A549 (cell line): Measurements from ENCODE around the gene OCA2. TPM values are rescaled to one million over a fixed set of nuclear protein-coding genes. Genes with fewer than 3 reads are reported as not detected.

Experiments
- ATAC-seq, 2 experiments: fragments of 200-7000 bp in 1 of 2; fragments of >200 bp in 1 of 2; cut with Nextera tagmentation in 1 of 2; cut with Tn5 transposase in 1 of 2; 3 replicates each; pipeline versions ENCODE4 v1.8.0 to v1.9.1; 2018 to 2020; ENCODE audit warnings: mild to moderate bottlenecking in 1 of 2, moderate library complexity in 1 of 2
- CTCF ChIA-PET: fragments of 300-600 bp; sonication (Branson Sonifier 250); formaldehyde crosslinking; extraction: SDS; loops from one replicate; lab custom pipeline; 2021; ENCODE audit warnings: antibody characterized with exemption, inconsistent platforms; lab: Yijun Ruan, JAX
- POLR2A ChIA-PET: fragments of 350-600 bp; formaldehyde crosslinking; extraction: SDS; loops from one replicate; lab custom pipeline; 2021; ENCODE audit warnings: antibody characterized with exemption, inconsistent platforms; lab: Yijun Ruan, JAX
- DNase-seq, 2 experiments: peaks; one replicate each; pipeline versions ENCODE4 v3.0.0 to v3.0.0-alpha.2; 2011 to 2016; ENCODE audit warnings: low read depth in 1 of 2, low spot score in 1 of 2
- FAIRE-seq: peaks from 2 replicates; lab custom pipeline; 2011; peaks lifted over from hg19 to GRCh38; lab: Jason Lieb, UNC
- H3K27ac ChIP-seq, 2 experiments: fragments of >200 bp; sonication (Bioruptor Twin); formaldehyde crosslinking; 3 replicates each; pipeline ENCODE4 v1.5.1; 2016 to 2017
- H3K4me1 ChIP-seq: fragments of >200 bp; sonication (Bioruptor Twin); formaldehyde crosslinking; 3 replicates; pipeline ENCODE4 v1.6.1; 2016
- H3K4me2 ChIP-seq: fragments of >200 bp; sonication (Bioruptor Twin); formaldehyde crosslinking; 3 replicates; pipeline ENCODE4 v1.6.1; 2016
- H3K4me3 ChIP-seq: fragments of >200 bp; sonication (Bioruptor Twin); formaldehyde crosslinking; 3 replicates; pipeline ENCODE4 v1.5.1; 2016
- H3K9me3 ChIP-seq: fragments of >200 bp; sonication (Bioruptor Twin); formaldehyde crosslinking; 3 replicates; pipeline ENCODE4 v1.6.1; 2016
- BHLHE40 ChIP-seq: IDR thresholded peaks from 2 replicates; pipeline ENCODE4 v1.6.1; 2012; ENCODE audit warnings: low read depth, low read length, inconsistent platforms
- CBX2 ChIP-seq: fragments of 200-600 bp; sonication (generic); IDR thresholded peaks from 2 replicates; pipeline ENCODE4 v1.6.1; 2016; ENCODE audit warnings: low read depth, mild to moderate bottlenecking, borderline replicate concordance
- CBX8 ChIP-seq: fragments of 200-600 bp; sonication (generic); IDR thresholded peaks from 2 replicates; pipeline ENCODE4 v1.6.1; 2016
- EHMT2 ChIP-seq: fragments of 200-600 bp; sonication (generic); IDR thresholded peaks from 2 replicates; pipeline ENCODE4 v1.6.1; 2016; ENCODE audit warnings: antibody characterized with exemption, low read depth, mild to moderate bottlenecking, moderate library complexity
- EP300 ChIP-seq, 2 experiments: fragments of >200 bp; sonication (Bioruptor Twin); formaldehyde crosslinking; IDR thresholded peaks; 2 replicates in 1 of 2; 3 replicates in 1 of 2; pipeline ENCODE4 v1.6.1; 2016 to 2017
- FOSL2 ChIP-seq, 2 experiments: fragments of 450-650 bp in 1 of 2; fragments of >200 bp in 1 of 2; sonication (Bioruptor Twin) in 1 of 2; formaldehyde crosslinking; IDR thresholded peaks; 2 replicates each; pipeline versions ENCODE4 v1.5.0 to v1.6.1; 2016 to 2020; ENCODE audit warnings: mild to moderate bottlenecking in 1 of 2, moderate library complexity in 1 of 2
- GATA3 ChIP-seq: IDR thresholded peaks from 2 replicates; pipeline ENCODE4 v1.6.1; 2012; ENCODE audit warnings: borderline replicate concordance
- HEYL ChIP-seq: fragments of 250-450 bp; sonication (Bioruptor Pico); IDR thresholded peaks from 2 replicates; pipeline ENCODE4 v1.8.0; 2021; ENCODE audit warnings: mild to moderate bottlenecking, moderate library complexity
- KDM1A ChIP-seq: fragments of 200-600 bp; sonication (generic); IDR thresholded peaks from 2 replicates; pipeline ENCODE4 v1.6.1; 2016; ENCODE audit warnings: low read depth, mild to moderate bottlenecking
- MAFK ChIP-seq: fragments of 450-650 bp; IDR thresholded peaks from 2 replicates; pipeline ENCODE4 v1.6.1; 2014; ENCODE audit not compliant: partially characterized antibody
- MAZ ChIP-seq: fragments of 150-350 bp; IDR thresholded peaks from 2 replicates; pipeline ENCODE4 v1.6.1; 2014; ENCODE audit warnings: antibody characterized with exemption, low read depth, low read length, borderline replicate concordance
- NPAS2 ChIP-seq: fragments of 250-450 bp; sonication (Bioruptor Pico); IDR thresholded peaks from 2 replicates; pipeline ENCODE4 v1.8.0; 2022; ENCODE audit warnings: mild to moderate bottlenecking, moderate library complexity, borderline replicate concordance
- PHF8 ChIP-seq: fragments of 200-600 bp; sonication (generic); IDR thresholded peaks from 2 replicates; pipeline ENCODE4 v1.6.1; 2016; ENCODE audit warnings: low read depth, mild to moderate bottlenecking, antibody characterized with exemption, moderate library complexity, borderline replicate concordance
- POLR2A ChIP-seq: IDR thresholded peaks from 2 replicates; pipeline ENCODE4 v1.6.1; 2012; ENCODE audit warnings: mild to moderate bottlenecking, low read length
- RCOR1 ChIP-seq: fragments of 150-350 bp; IDR thresholded peaks from 2 replicates; pipeline ENCODE4 v1.6.1; 2014; ENCODE audit warnings: antibody characterized with exemption, low read length, low read depth
- RFX5 ChIP-seq: fragments of 450-650 bp; IDR thresholded peaks from 2 replicates; pipeline ENCODE4 v1.7.1; 2014; ENCODE audit warnings: antibody characterized with exemption, mild to moderate bottlenecking, moderate library complexity
- RNF2 ChIP-seq: fragments of 200-600 bp; sonication (generic); IDR thresholded peaks from 2 replicates; pipeline ENCODE4 v1.6.1; 2016; ENCODE audit warnings: low read depth, mild to moderate bottlenecking, antibody characterized with exemption, moderate library complexity, borderline replicate concordance
- SMC3 ChIP-seq: fragments of >200 bp; sonication (Bioruptor Twin); formaldehyde crosslinking; IDR thresholded peaks from 3 replicates; pipeline ENCODE4 v1.6.1; 2018; ENCODE audit warnings: inconsistent platforms
- TFCP2L1 ChIP-seq: fragments of 250-450 bp; sonication (Bioruptor Pico); IDR thresholded peaks from 2 replicates; pipeline ENCODE4 v1.5.0; 2021; ENCODE audit warnings: mild to moderate bottlenecking
- ZC3H11A ChIP-seq: fragments of 450-650 bp; IDR thresholded peaks from 2 replicates; pipeline ENCODE4 v1.6.1; 2014; ENCODE audit warnings: antibody characterized with exemption, mild to moderate bottlenecking
- ZNF302 ChIP-seq: fragments of 250-450 bp; sonication (Bioruptor Pico); IDR thresholded peaks from 2 replicates; pipeline ENCODE4 v1.9.0; 2021; ENCODE audit warnings: inconsistent platforms, mild to moderate bottlenecking, moderate library complexity
- ZSCAN20 ChIP-seq: fragments of 250-450 bp; sonication (Bioruptor Pico); IDR thresholded peaks from 2 replicates; pipeline ENCODE4 v1.8.0; 2022; ENCODE audit warnings: mild to moderate bottlenecking, moderate library complexity
- WGBS: methylation state at CpG from one replicate; pipeline ENCODE4 v1.1.6; 2017; ENCODE audit errors: missing lambda C conversion rate; 5-methylcytosine and 5-hydroxymethylcytosine counted together
- polyA plus RNA-seq, 4 experiments: library from polyadenylated mRNA; depleted of rRNA in 3 of 4; stranded (reverse); fragments of >200 nt; fragmentation: RNase III in 1 of 4; extraction: RNeasy Plus Mini Kit Qiagen cat#74134 plus additional on column Dnase treatment in 1 of 4; gene quantifications; 2 replicates in 3 of 4; 3 replicates in 1 of 4; pipeline ENCODE4 v1.2.3, GENCODE V29; 2011 to 2017
- TF ChIP-seq, protein P1 (sequence below): fragments of 450-650 bp; IDR thresholded peaks from 2 replicates; pipeline ENCODE4 v1.6.1; 2014; ENCODE audit warnings: antibody characterized with exemption
- TF ChIP-seq, protein P2 (sequence below): fragments of 200-600 bp; sonication (generic); IDR thresholded peaks from 2 replicates; pipeline ENCODE4 v1.6.1; 2016; ENCODE audit warnings: antibody characterized with exemption, mild to moderate bottlenecking, moderate library complexity
- TF ChIP-seq, protein P3 (sequence below): fragments of >200 bp; sonication (Bioruptor Twin); formaldehyde crosslinking; IDR thresholded peaks from 3 replicates; pipeline ENCODE4 v1.5.1; 2016
- TF ChIP-seq, protein P4 (sequence below): IDR thresholded peaks from 2 replicates; pipeline ENCODE4 v1.6.1; 2012
- TF ChIP-seq, protein P5 (sequence below): fragments of >200 bp; sonication (Bioruptor Twin); formaldehyde crosslinking; IDR thresholded peaks from 2 replicates; pipeline ENCODE4 v1.6.1; 2016

The OCA2 gene
- polyA plus RNA-seq, 2 of the 4 experiments (the other 2 are of a cell fraction), result 0.17 to 0.25 TPM

DNA sequence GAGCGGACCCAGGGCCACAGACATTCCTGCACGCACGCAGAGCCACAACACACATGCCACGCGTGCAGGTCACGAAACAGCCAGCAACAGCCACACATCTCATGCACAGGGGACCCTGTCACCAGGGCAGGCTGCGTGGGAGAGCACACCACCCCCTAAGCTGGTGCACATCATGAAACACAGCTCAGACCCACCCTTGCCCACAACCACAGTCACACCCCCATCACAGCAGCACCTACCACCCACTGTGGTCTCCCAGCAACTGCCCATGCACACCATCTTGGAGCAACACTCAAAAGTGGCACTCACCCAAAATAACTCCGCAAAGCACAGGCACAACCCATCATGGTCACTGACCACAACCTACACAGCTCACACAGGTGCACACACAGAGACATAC, 75.7 kb downstream of the OCA2 start:
- WGBS, result 82% methylated on average over 7 of the region's 8 CpGs
- TF ChIP-seq ZNF302 (CRISPR knock-in tag), result no peak
- TF ChIP-seq, protein P1, sequence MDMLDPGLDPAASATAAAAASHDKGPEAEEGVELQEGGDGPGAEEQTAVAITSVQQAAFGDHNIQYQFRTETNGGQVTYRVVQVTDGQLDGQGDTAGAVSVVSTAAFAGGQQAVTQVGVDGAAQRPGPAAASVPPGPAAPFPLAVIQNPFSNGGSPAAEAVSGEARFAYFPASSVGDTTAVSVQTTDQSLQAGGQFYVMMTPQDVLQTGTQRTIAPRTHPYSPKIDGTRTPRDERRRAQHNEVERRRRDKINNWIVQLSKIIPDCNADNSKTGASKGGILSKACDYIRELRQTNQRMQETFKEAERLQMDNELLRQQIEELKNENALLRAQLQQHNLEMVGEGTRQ, result no peak
- TF ChIP-seq RFX5, result no peak
- no peak for TF ChIP-seq CBX8
- TF ChIP-seq RCOR1, result no peak
- TF ChIP-seq TFCP2L1 (CRISPR knock-in tag), result no peak
- no peak for TF ChIP-seq ZC3H11A
- no peak for TF ChIP-seq CBX2
- no peak for TF ChIP-seq SMC3
- no peak for TF ChIP-seq NPAS2 (CRISPR knock-in tag)
- no peak for TF ChIP-seq PHF8
- TF ChIP-seq, protein P2, sequence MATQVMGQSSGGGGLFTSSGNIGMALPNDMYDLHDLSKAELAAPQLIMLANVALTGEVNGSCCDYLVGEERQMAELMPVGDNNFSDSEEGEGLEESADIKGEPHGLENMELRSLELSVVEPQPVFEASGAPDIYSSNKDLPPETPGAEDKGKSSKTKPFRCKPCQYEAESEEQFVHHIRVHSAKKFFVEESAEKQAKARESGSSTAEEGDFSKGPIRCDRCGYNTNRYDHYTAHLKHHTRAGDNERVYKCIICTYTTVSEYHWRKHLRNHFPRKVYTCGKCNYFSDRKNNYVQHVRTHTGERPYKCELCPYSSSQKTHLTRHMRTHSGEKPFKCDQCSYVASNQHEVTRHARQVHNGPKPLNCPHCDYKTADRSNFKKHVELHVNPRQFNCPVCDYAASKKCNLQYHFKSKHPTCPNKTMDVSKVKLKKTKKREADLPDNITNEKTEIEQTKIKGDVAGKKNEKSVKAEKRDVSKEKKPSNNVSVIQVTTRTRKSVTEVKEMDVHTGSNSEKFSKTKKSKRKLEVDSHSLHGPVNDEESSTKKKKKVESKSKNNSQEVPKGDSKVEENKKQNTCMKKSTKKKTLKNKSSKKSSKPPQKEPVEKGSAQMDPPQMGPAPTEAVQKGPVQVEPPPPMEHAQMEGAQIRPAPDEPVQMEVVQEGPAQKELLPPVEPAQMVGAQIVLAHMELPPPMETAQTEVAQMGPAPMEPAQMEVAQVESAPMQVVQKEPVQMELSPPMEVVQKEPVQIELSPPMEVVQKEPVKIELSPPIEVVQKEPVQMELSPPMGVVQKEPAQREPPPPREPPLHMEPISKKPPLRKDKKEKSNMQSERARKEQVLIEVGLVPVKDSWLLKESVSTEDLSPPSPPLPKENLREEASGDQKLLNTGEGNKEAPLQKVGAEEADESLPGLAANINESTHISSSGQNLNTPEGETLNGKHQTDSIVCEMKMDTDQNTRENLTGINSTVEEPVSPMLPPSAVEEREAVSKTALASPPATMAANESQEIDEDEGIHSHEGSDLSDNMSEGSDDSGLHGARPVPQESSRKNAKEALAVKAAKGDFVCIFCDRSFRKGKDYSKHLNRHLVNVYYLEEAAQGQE, result no peak
- no peak for TF ChIP-seq ZSCAN20 (CRISPR knock-in tag)
- no peak for TF ChIP-seq BHLHE40
- no peak for TF ChIP-seq MAFK
- no peak for ATAC-seq
- H3K9me3 ChIP-seq, result no peaks in the 10 kb centered on the region
- FAIRE-seq, result no peak
- no peak overlapping the region for H3K27ac ChIP-seq
- peaks cover 5% of the 10 kb centered on the region; the same call in 1 of the 3 replicates for H3K4me1 ChIP-seq
- POLR2A ChIA-PET, result no interaction called here
- no peak overlapping the region for H3K4me3 ChIP-seq
- CTCF ChIA-PET, result interaction anchor here (1.1 to 3.3 kb wide), 2 partner anchors 10 to 12 kb away, joined by 3 to 41 read pairs; no protein-coding TSS in a partner anchor
- no peak overlapping the region for H3K4me2 ChIP-seq
- DNase-seq, result no peak

DNA sequence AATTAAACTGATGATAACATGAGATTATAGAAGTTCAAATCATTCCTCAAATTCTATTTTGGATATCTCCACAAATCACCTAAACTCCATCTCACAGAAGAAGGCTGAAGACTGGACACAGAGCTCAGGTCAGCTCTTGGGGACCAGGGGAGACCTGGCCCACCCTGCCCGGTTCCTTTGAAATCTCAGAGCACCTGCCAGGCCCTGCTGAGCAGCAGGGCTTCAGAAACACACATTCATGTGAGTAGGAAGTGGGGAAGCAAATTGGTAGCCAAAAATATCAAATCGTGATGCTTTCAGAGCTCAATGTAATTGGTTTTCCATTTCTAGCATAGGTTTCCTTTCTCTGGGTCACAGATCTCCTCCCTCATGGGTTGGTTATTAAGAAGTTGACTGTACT, 76.2 kb downstream of the OCA2 start:
- TF ChIP-seq POLR2A, result no peak
- TF ChIP-seq HEYL (CRISPR knock-in tag), result no peak
- TF ChIP-seq EHMT2, result no peak
- TF ChIP-seq CBX2, result no peak
- TF ChIP-seq, protein P3, sequence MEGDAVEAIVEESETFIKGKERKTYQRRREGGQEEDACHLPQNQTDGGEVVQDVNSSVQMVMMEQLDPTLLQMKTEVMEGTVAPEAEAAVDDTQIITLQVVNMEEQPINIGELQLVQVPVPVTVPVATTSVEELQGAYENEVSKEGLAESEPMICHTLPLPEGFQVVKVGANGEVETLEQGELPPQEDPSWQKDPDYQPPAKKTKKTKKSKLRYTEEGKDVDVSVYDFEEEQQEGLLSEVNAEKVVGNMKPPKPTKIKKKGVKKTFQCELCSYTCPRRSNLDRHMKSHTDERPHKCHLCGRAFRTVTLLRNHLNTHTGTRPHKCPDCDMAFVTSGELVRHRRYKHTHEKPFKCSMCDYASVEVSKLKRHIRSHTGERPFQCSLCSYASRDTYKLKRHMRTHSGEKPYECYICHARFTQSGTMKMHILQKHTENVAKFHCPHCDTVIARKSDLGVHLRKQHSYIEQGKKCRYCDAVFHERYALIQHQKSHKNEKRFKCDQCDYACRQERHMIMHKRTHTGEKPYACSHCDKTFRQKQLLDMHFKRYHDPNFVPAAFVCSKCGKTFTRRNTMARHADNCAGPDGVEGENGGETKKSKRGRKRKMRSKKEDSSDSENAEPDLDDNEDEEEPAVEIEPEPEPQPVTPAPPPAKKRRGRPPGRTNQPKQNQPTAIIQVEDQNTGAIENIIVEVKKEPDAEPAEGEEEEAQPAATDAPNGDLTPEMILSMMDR, result no peak
- TF ChIP-seq EP300 (IDR thresholded peaks at IDR 0.05), result no peak
- TF ChIP-seq, protein P4, sequence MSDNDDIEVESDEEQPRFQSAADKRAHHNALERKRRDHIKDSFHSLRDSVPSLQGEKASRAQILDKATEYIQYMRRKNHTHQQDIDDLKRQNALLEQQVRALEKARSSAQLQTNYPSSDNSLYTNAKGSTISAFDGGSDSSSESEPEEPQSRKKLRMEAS, result no peak
- no peak for TF ChIP-seq RNF2
- TF ChIP-seq FOSL2 (IDR thresholded peaks at IDR 0.05), result no peak
- no peak for TF ChIP-seq FOSL2 (CRISPR knock-in tag; IDR thresholded peaks at IDR 0.05)
- TF ChIP-seq KDM1A, result no peak
- TF ChIP-seq, protein P5, sequence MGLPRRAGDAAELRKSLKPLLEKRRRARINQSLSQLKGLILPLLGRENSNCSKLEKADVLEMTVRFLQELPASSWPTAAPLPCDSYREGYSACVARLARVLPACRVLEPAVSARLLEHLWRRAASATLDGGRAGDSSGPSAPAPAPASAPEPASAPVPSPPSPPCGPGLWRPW, result no peak
- TF ChIP-seq GATA3, result no peak
- TF ChIP-seq MAZ, result no peak
- TF ChIP-seq BHLHE40, result no peak
- TF ChIP-seq, all 56 proteins: peak for 0
- ATAC-seq (no peak), FAIRE-seq (no peak), DNase-seq (no peak)
- 15% methylated on average over 2 of the region's 2 CpGs for WGBS
- POLR2A ChIA-PET, result no interaction called here
- Histone ChIP-seq H3K4me1 (peaks cover 5% of the 10 kb centered on the region; the same call in 1 of the 3 replicates), H3K4me2 (no peak overlapping the region), H3K9me3 (no peaks in the 10 kb centered on the region), H3K4me3 (no peak overlapping the region), H3K27ac (no peak overlapping the region)
- CTCF ChIA-PET, result interaction anchor here (1.1 to 3.3 kb wide), 4 partner anchors 10 to 444 kb away, joined by 3 to 41 read pairs (median 4); no protein-coding TSS in a partner anchor
